ENCODE results near the gene ZDHHC7. TPM values are rescaled to one million over a fixed set of nuclear protein-coding genes. Genes with fewer than 3 reads are reported as not detected.

Gene ZDHHC7
- total RNA-seq, 1 experiment from 2014 or later, result 39.9 TPM

- no peak for TF ChIP-seq ZFX (IDR thresholded peaks at IDR 0.05)
- TF ChIP-seq EZH2 (IDR thresholded peaks at IDR 0.05), result no peak
- no peak for TF ChIP-seq REST (IDR thresholded peaks at IDR 0.05; ENCODE audit: low read depth)
- TF ChIP-seq CTCF (IDR thresholded peaks at IDR 0.05 in 2 of 3, conservative IDR thresholded peaks at IDR 0.05 in 1 of 3; ENCODE audit: borderline replicate concordance in 1 of 3, insufficient read depth in 1 of 3, low read depth in 2 of 3, low read length in 2 of 3), result no peak
- no peak for TF ChIP-seq ZBTB33 (IDR thresholded peaks at IDR 0.05; ENCODE audit: extremely low read depth, insufficient replicate concordance, low read length)
- no peak for TF ChIP-seq SRF (IDR thresholded peaks at IDR 0.05; ENCODE audit: low read depth)
- no peak for TF ChIP-seq EGR1 (IDR thresholded peaks at IDR 0.05; ENCODE audit: low read depth)
- no peak for TF ChIP-seq CBX3 (IDR thresholded peaks at IDR 0.05; ENCODE audit: low read depth)
- TF ChIP-seq MAX (IDR thresholded peaks at IDR 0.05), result no peak
- TF ChIP-seq ZNF274 (IDR thresholded peaks at IDR 0.05; ENCODE audit: low read depth, low read length), result no peak
- H2AFZ ChIP-seq (ENCODE audit: low read depth, low read length, poor library complexity, severe bottlenecking), result no peak overlapping the region
- no peaks in the 10 kb centered on the region for H4K20me1 ChIP-seq (ENCODE audit: insufficient read depth)
- ChIA-PET POLR2A (no interaction called here), RAD21 (ENCODE audit: low non-redundant PET in 1 of 2, low total read pairs in 2 of 2, uncharacterized antibody in 2 of 2, unreplicated experiment in 2 of 2) (no interaction called here), CTCF (no interaction called here)
- no peak overlapping the region for H3K4me2 ChIP-seq (ENCODE audit: low read length)
- no peaks in the 10 kb centered on the region for H3K9me2 ChIP-seq (ENCODE audit: insufficient read depth)
- peaks cover 0 to 3% of the 10 kb centered on the region in 2 experiments; a peak in 1 of 4 replicates for H3K4me1 ChIP-seq (ENCODE audit: control insufficient read depth in 1 of 2, insufficient read depth in 2 of 2, low read length in 2 of 2)
- no peak overlapping the region for H3K27ac ChIP-seq (ENCODE audit: low read depth, low read length)
- H3K36me3 ChIP-seq (ENCODE audit: control insufficient read depth in 1 of 2, insufficient read depth in 2 of 2, low read length in 2 of 2), result no peaks in the 10 kb centered on the region
- H3K27me3 ChIP-seq (ENCODE audit: insufficient read depth, low read length), result no peaks in the 10 kb centered on the region; the same call in 1 of the 2 replicates
- no TSS peak for BruUV-seq (replicated peaks)
- no peak for DNase-seq (ENCODE audit: low read depth, low spot score)
- no peaks in the 10 kb centered on the region for H3K79me2 ChIP-seq (ENCODE audit: insufficient read depth, low read length)
- intact Hi-C loops (cut with micrococcal nuclease), result no loop called here
- H3K9me3 ChIP-seq (ENCODE audit: control insufficient read depth in 1 of 2, insufficient read depth in 1 of 2, low read depth in 1 of 2, low read length in 2 of 2), result no peaks in the 10 kb centered on the region
- H3K4me3 ChIP-seq (replicated peaks in 1 of 2; ENCODE audit: low read depth in 1 of 2, low read length in 2 of 2), result no peak overlapping the region
- H3K9ac ChIP-seq (ENCODE audit: low read length), result no peak overlapping the region
- no peak for ATAC-seq
Observed at GRCh38 chr16:85017151-85017550, 5.8 kb upstream of the ZDHHC7 start.
